PC-9 (cell line): ENCODE measurements around the gene HAUS6.

Experiments used
- CTCF ChIP-seq: fragments of 200-600 bp; sonication (generic); conservative IDR thresholded peaks from 2 replicates; pipeline ENCODE4 v1.6.1; 2017; ENCODE audit warnings: mixed run types, antibody characterized with exemption, mild to moderate bottlenecking, moderate library complexity
- EZH2 ChIP-seq: fragments of 200-600 bp; sonication (generic); IDR thresholded peaks from 2 replicates; pipeline ENCODE4 v1.8.0; 2017; ENCODE audit warnings: antibody characterized with exemption, low read depth

DNA sequence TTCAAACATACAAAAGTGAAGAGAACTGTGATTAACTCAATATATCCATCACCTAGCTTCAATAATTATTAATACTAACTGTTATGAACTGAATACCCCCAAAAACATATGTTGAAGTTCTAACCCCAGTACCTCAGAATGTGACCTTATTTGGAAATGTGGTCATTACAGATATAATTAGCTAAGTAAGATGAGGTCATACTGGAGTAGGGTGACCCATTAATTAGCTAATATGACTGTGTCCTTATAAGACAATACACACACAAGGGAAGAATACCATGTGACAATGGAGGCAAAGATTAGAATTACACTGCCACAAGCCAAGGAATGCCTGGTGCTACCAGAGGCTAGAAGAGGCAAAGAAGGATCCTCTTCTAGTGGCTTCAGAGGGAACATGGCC, 45.7 kb downstream of the HAUS6 start:
- TF ChIP-seq CTCF (no peak), EZH2 (no peak)
